Karpas-422 (cell line): Measurements from ENCODE around the gene GPS1. TPM values are rescaled to one million over a fixed set of nuclear protein-coding genes. Genes with fewer than 3 reads are reported as not detected.
"Not testable (repeated sequence)": the region's sequence is repeated elsewhere in the genome, so short reads cannot be mapped to it uniquely, and the experiment has no call there.

Experiments
- DNase-seq: peaks from one replicate; pipeline ENCODE4 v3.0.0-alpha.2; 2015
- H2AFZ ChIP-seq: fragments of 200-600 bp; sonication (generic); 2 replicates; pipeline ENCODE4 v1.6.1; 2014; ENCODE audit warnings: antibody characterized with exemption, low read length, mixed read lengths
- H3K27ac ChIP-seq: fragments of 200-600 bp; sonication (generic); 2 replicates; pipeline ENCODE4 v1.5.1; 2014; ENCODE audit warnings: mild to moderate bottlenecking, low read length, moderate library complexity
- H3K27me3 ChIP-seq: fragments of 200-600 bp; sonication (generic); 2 replicates; pipeline ENCODE4 v1.6.1; 2014; ENCODE audit warnings: low read length, mixed read lengths
- H3K36me3 ChIP-seq: fragments of 200-600 bp; sonication (generic); 2 replicates; pipeline ENCODE4 v1.6.1; 2014; ENCODE audit warnings: low read length, mixed read lengths; ENCODE audit not compliant: insufficient read depth
- H3K4me1 ChIP-seq: fragments of 200-600 bp; sonication (generic); 2 replicates; pipeline ENCODE4 v1.6.1; 2014; ENCODE audit warnings: mild to moderate bottlenecking, low read length, mixed read lengths
- H3K4me2 ChIP-seq: fragments of 200-600 bp; sonication (generic); 2 replicates; pipeline ENCODE4 v1.6.1; 2014; ENCODE audit warnings: low read length, low read depth, mild to moderate bottlenecking; ENCODE audit not compliant: poor library complexity, severe bottlenecking
- H3K4me3 ChIP-seq: fragments of 200-600 bp; sonication (generic); 2 replicates; pipeline ENCODE4 v1.5.1; 2014; ENCODE audit warnings: mild to moderate bottlenecking, antibody characterized with exemption, low read length, mixed read lengths
- H3K79me2 ChIP-seq: fragments of 200-600 bp; sonication (generic); 2 replicates; pipeline ENCODE4 v1.6.1; 2014; ENCODE audit warnings: mild to moderate bottlenecking, low read length, mixed read lengths
- H3K9ac ChIP-seq: fragments of 200-600 bp; sonication (generic); 2 replicates; pipeline ENCODE4 v1.6.0; 2014; ENCODE audit warnings: low read length
- H3K9me2 ChIP-seq: fragments of 200-600 bp; sonication (generic), shearing (Covaris generic); replicated peaks from 2 replicates; pipeline ENCODE4 v1.6.0; 2014; ENCODE audit warnings: mild to moderate bottlenecking, low read length, moderate library complexity; ENCODE audit not compliant: insufficient read depth
- H3K9me3 ChIP-seq: fragments of 300-700, 200-600 bp; sonication (generic); 2 replicates; pipeline ENCODE4 v1.6.1; 2014; ENCODE audit warnings: low read length, mixed read lengths
- H4K20me1 ChIP-seq: fragments of 200-600 bp; sonication (generic); 2 replicates; pipeline ENCODE4 v1.6.1; 2014; ENCODE audit warnings: mild to moderate bottlenecking, antibody characterized with exemption, low read length, low read depth; ENCODE audit not compliant: insufficient read depth
- total RNA-seq: library from RNA; depleted of rRNA; stranded (reverse); fragments of >200 nt; shearing (Covaris generic); gene quantifications from 2 replicates; pipeline ENCODE4 v1.2.3, GENCODE V29; 2014; ENCODE audit warnings: low replicate concordance

Gene GPS1
- total RNA-seq, 1 experiment from 2014 or later: 57.1 TPM

- 0 out of 2 replicates have a peak, but pooled peaks cover 6% of the 10 kb centered on the region for H4K20me1 ChIP-seq
- DNase-seq: no peak
- H2AFZ ChIP-seq: no peak overlapping the region
- no peaks in the 10 kb centered on the region for H3K27me3 ChIP-seq
- peaks cover 27% of the 10 kb centered on the region for H3K4me1 ChIP-seq
- H3K79me2 ChIP-seq: peaks cover 11% of the 10 kb centered on the region
- no peak overlapping the region for H3K9ac ChIP-seq
- H3K9me3 ChIP-seq: no peaks in the 10 kb centered on the region
- no peak overlapping the region for H3K27ac ChIP-seq
- H3K4me2 ChIP-seq: no peak overlapping the region
- no peaks in the 10 kb centered on the region for H3K36me3 ChIP-seq
- H3K9me2 ChIP-seq: no peaks in the 10 kb centered on the region
- no peak overlapping the region for H3K4me3 ChIP-seq
These were observed 16.2 kb upstream of the GPS1 start for GRCh38 chr17:82035488-82035887.

GRCh38 chr17:82035956-82036633 lies 15.6 kb upstream of the GPS1 start:
- Histone ChIP-seq H3K9ac (peak overlapping the region; percentile 92), H3K9me2 (no peaks in the 10 kb centered on the region), H3K4me1 (peaks cover 21% of the 10 kb centered on the region), H4K20me1 (0 out of 2 replicates have a peak, but pooled peaks cover 6% of the 10 kb centered on the region), H3K27me3 (no peaks in the 10 kb centered on the region), H3K36me3 (no peaks in the 10 kb centered on the region), H3K9me3 (no peaks in the 10 kb centered on the region), H3K4me3 (peak overlapping the region; percentile 99), H3K79me2 (peaks cover 11% of the 10 kb centered on the region), H2AFZ (no peak overlapping the region), H3K4me2 (peak overlapping the region; percentile 97), H3K27ac (no peak overlapping the region)
- DNase-seq: no peak

- Histone ChIP-seq H3K4me3 (peak overlapping the region; percentile 99), H3K27ac (no peak overlapping the region), H2AFZ (no peak overlapping the region), H3K9me2 (no peaks in the 10 kb centered on the region), H3K79me2 (peaks cover 11% of the 10 kb centered on the region), H3K4me1 (peaks cover 20% of the 10 kb centered on the region), H3K27me3 (no peaks in the 10 kb centered on the region), H3K9ac (peak overlapping the region; percentile 92), H3K9me3 (no peaks in the 10 kb centered on the region), H3K4me2 (peak overlapping the region; percentile 97), H4K20me1 (0 out of 2 replicates have a peak, but pooled peaks cover 6% of the 10 kb centered on the region), H3K36me3 (no peaks in the 10 kb centered on the region)
- DNase-seq: no peak
These were observed 15.0 kb upstream of the GPS1 start for GRCh38 chr17:82036634-82037091.

GRCh38 chr17:82037092-82037888 lies 14.4 kb upstream of the GPS1 start, which contains the start of gene DCXR:
TSS of gene DCXR (minus strand) at chr17:82037697. CDS start at chr17:82037682, 15 bp downstream.
- H2AFZ ChIP-seq: peak within 1 kb of the TSS; percentile 97
- peak within 1 kb of the TSS; percentile 48; the same call in 1 of the 2 replicates for H3K27ac ChIP-seq
- no peaks in the 10 kb centered on the region for H3K36me3 ChIP-seq
- H3K4me2 ChIP-seq: peak within 1 kb of the TSS; percentile 97
- no peaks in the 10 kb centered on the region for H3K9me2 ChIP-seq
- H3K9ac ChIP-seq: peak within 1 kb of the TSS; percentile 92
- H3K4me1 ChIP-seq: peaks cover 17% of the 10 kb centered on the region
- H4K20me1 ChIP-seq: 0 out of 2 replicates have a peak, but pooled peaks cover 6% of the 10 kb centered on the region
- peaks cover 11% of the 10 kb centered on the region for H3K79me2 ChIP-seq
- no peaks in the 10 kb centered on the region for H3K9me3 ChIP-seq
- H3K27me3 ChIP-seq: no peaks in the 10 kb centered on the region
- peak within 1 kb of the TSS; percentile 99 for H3K4me3 ChIP-seq
- peak; percentile 98 for DNase-seq

- Histone ChIP-seq H3K9me3 (no peaks in the 10 kb centered on the region), H3K9ac (peak overlapping the region; percentile 42), H3K27me3 (no peaks in the 10 kb centered on the region), H3K4me2 (peak overlapping the region; percentile 49), H3K36me3 (no peaks in the 10 kb centered on the region), H3K79me2 (peaks cover 11% of the 10 kb centered on the region), H3K9me2 (no peaks in the 10 kb centered on the region), H3K4me3 (peak overlapping the region; percentile 48; the same call in 1 of the 2 replicates), H4K20me1 (0 out of 2 replicates have a peak, but pooled peaks cover 6% of the 10 kb centered on the region), H3K4me1 (peaks cover 17% of the 10 kb centered on the region), H2AFZ (peak overlapping the region; percentile 97), H3K27ac (no peak overlapping the region)
- no peak for DNase-seq
These were observed 13.9 kb upstream of the GPS1 start for GRCh38 chr17:82037889-82038195.

GRCh38 chr17:82038796-82039409 lies 12.8 kb upstream of the GPS1 start:
- H3K36me3 ChIP-seq, H3K9me3 ChIP-seq, H3K4me2 ChIP-seq, DNase-seq, H2AFZ ChIP-seq, H3K27ac ChIP-seq, H3K9ac ChIP-seq, H3K9me2 ChIP-seq, H3K27me3 ChIP-seq, H4K20me1 ChIP-seq, H3K4me3 ChIP-seq: not testable (repeated sequence)
- H3K79me2 ChIP-seq: peaks cover 11% of the 10 kb centered on the region
- H3K4me1 ChIP-seq: peaks cover 17% of the 10 kb centered on the region

GRCh38 chr17:82039695-82040299 lies 11.9 kb upstream of the GPS1 start:
- DNase-seq: no peak
- Histone ChIP-seq H3K9ac (no peak overlapping the region), H2AFZ (no peak overlapping the region), H3K9me3 (no peaks in the 10 kb centered on the region), H4K20me1 (0 out of 2 replicates have a peak, but pooled peaks cover 6% of the 10 kb centered on the region), H3K4me1 (peaks cover 17% of the 10 kb centered on the region), H3K27ac (no peak overlapping the region), H3K4me3 (no peak overlapping the region), H3K36me3 (no peaks in the 10 kb centered on the region), H3K9me2 (no peaks in the 10 kb centered on the region), H3K27me3 (no peaks in the 10 kb centered on the region), H3K4me2 (no peak overlapping the region), H3K79me2 (peaks cover 11% of the 10 kb centered on the region)
